NCI-H146 treated with DMSO at 0.1 percent for 48 hours (cell line): Measurements from ENCODE around the gene FAM174B.

Source experiments
- DNase-seq: peaks from one replicate; lab custom pipeline; 2025; ENCODE audit not compliant: unreplicated experiment; lab: John Stamatoyannopoulos, UW

The FAM174B gene

GRCh38 chr15:92602267-92602593 is 53.3 kb downstream of the FAM174B start:
- DNase-seq: no peak

DNA sequence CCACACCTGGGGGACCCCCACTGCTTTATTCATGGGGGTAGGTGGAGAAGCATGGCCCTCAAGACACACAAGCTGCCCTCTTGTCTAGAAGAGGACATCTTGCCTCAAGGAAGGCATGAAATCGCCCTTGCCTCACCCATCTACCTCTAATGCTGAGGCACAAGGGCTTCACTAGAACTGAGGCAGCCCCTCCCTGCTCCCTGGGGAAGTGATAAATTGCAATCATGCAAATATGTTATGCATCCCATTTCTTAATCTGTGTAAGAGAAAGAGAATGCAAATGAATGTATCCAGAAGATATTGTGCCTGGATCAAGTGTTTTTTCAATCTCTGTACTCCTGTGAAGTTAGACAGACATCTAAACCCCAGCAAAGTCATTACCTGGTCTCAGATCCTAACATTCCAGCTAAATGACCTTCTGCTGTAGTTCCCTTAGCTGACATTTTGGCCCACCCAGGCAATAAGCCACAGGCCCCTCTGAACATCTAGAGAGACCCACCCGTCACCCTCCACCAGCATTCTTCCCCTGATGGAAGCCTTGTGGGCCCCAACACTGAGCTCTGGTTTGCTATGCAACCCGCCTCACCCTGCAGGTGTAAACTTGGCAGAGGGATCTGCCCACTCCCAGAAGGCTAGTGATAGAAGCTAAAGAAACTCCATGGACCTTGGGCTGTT is 53.8 kb downstream of the FAM174B start:
- no peak for DNase-seq

- DNase-seq: no peak
These were observed 54.7 kb downstream of the FAM174B start for GRCh38 chr15:92600856-92601255.

GRCh38 chr15:92599394-92599970 is 56.1 kb downstream of the FAM174B start:
- DNase-seq: no peak

DNA sequence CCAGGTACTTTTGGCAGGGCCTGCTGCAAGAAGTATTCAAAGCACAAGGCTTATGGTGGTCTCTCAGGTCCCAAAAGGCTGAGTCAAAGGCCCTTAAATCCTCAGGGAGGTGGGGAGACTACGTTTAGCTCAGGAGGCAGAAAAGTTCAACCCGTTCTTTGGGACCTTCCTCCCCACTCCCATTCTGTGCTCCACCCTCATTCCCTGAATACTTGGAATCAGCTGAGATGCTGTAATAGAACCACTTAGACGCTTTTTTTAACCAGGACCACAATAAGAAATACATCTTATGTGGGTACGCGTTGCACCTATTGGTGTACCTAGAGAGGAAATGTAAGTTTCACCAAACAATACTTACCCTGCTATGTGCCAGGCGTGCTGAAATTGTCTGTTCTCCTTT is 58.0 kb downstream of the FAM174B start:
- no peak for DNase-seq

DNA sequence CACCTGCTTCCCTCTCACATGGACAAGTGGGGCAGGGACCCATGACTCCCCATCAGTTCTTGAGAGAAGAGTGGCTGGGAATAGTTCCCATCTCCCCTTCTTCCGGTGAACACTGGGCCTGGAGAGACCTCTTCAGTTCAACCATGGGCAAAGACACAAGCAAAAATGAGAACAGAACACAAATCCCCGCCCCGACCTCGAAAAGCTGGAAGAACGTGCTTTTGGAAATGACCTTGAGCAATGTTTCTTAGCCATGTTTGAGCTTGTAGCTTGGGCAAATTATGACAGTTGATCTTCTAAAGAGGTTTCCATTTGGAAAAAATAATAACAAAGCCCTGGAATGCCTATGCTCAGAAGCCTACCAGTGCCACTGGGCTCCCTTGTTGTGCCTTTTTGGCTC is 59.0 kb downstream of the FAM174B start:
- no peak for DNase-seq

DNA sequence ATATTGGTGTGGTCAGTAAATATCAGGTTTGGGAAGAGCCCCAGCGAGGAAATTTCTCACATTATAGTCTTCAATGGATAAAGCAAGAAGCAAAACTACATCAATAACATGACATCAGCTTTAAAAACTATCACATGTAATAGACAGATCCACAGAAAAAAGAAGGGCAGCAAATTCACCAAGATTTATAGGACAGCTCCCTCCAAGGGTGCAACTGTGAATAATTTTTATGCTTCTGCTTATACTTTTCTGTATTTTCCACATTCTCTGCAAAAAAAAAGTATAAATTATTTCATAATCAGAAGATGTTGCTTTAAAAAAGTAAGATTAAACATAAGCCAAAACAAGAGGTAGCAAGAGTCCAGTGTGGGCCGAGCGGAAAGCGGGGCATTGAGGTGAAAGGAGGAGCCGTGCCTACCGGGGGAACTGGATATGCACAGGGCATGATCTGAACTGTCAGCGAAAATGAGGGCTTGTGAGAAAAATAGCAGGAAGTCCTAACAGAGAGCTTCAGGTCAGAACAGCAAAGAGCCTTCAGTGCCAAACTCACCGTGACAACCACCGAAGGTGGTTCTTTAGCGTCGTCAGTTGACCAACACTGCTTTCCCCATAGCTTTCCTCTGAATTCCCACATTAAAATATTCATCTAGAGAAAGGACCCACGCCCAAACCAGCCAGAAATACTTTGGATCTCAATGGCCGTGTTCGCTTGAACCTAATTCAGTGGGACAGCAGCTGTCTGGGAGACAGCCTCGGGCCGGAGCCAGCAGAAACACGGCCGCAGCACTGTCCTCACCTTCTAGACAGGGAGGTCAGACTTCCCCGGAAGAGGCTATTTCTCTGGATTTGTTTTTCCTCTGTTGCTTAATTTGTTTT is 59.8 kb downstream of the FAM174B start:
- no peak for DNase-seq

DNA sequence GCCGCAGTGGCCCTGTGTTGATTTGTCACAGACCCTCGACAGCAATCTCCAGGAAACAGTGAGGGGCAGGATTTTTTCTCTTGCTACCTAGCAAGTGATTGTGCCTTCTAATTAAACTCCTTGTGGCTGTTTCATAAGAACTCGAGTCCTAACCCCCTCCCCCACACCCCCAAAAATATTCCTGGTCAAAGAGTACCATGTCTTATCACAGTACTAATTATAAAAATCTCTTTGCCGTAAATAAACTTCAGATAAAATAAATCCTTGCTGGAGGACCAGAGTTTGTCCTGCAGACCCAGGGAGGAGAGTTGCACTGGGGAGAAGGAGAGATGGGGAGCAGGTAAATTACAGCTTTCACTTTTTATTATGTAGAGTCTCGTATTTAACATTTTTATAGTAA is 64.3 kb downstream of the FAM174B start:
- DNase-seq: no peak

DNA sequence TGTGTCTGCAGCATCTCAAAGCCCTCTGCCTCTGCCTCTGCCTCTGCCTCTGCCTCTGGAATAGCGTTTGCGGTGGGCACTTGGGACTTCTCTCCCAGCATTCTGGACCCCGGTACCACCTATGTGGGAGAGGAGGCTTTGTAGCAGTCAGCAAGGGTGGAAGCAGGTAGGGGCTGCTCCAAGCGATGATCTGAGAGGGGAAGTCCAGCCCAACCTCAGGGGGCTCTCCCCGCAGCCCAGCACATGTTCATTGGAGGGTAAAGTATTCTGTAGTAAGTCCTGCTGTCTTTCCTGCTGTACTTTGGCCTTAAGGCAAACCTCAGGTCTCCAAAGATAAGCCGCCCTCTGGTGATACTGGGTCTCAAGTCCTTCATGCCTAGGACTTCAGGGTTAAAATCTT is 68.6 kb downstream of the FAM174B start:
- no peak for DNase-seq

DNA sequence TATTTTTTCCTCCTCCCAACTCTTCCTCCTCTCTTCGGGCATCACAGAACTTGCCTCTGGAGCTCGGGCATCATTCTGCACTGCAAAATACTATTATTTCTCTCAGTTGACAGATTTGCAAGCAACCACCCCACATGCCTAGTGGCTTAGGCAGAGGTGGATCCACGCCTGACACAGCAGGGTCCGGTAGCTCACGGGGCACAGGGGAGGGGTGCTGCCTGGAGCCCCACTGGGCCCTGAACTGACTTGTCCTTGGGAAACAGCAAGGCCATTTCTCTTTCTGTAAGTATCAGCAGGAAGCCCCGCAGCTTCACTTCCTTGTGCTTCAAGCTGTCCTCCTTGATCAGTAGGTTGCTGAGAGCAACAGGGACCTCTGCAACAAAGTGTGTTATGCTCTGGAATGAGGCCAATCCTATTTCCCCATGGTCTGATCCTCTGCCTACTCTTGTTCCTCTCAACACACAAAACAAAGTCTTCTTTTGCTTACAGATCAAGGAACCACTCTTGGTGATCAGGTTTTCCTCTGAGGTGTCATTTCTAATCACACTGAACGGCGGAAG is 69.1 kb downstream of the FAM174B start:
- no peak for DNase-seq

DNA sequence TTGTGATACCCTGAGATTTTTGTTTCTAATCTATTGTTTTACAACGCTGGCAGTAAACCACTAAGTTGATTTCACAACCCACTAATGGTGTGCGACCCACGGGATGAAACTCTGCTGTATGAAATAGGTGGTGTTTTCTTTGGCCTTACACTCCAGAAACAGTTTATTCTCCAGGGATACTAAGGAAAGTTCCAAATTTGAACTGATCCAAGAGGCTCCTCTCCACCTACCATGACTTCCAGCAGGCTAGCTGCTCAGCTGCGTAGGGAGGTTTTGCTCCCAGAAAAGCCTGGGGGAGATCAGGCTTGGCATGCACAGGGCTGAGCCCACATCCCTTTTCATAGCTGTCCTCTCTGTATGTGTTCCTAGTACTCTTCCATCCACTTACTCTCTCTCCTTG is 71.5 kb downstream of the FAM174B start:
- no peak for DNase-seq

GRCh38 chr15:92583096-92584034 is 72.2 kb downstream of the FAM174B start:
- DNase-seq: no peak

- no peak for DNase-seq
These were observed 73.4 kb downstream of the FAM174B start for GRCh38 chr15:92582206-92582605.

DNA sequence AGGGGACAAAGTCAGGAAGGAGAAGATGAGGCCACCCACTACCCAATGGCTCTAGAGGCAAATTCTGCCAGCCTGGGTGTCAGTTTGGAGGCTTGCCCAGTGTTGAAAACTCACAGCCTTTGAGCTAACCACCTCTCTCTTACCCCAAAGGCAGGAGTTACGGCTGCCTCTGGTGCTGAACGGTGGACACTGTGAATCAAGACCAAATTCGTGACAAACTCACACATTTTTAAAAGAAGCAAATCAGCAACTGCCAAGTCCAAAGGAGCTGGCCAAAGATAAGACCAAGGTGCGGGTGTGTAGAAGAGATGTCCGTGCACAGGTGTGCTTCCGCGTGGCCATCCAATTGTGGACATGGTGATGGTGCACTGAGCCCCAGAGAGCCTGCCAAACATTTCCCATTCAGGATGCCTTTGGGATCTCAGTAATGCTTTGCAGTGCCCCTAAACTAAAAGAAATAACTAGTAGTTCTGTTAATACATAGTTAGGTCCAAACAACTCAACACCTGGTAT is 74.6 kb downstream of the FAM174B start:
- DNase-seq: no peak

DNA sequence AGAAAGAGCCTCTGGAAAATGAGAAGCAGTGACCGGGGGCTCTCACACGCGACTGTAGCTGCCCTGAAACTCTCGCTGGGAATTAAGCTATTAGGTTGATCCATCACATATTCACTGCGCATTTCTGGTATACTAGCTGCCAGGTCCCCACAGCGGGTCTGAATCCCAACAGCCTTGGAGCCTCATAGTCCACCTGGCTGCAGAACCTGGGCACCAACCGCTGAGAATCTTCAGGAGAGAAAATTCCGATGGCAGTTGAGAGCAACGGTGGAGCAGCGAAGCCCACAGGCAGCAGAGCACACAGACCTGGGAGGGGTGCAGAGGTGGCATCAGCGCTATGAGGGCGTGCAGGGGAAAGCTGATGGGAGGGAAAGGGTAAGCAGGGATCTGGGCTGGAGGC is 75.1 kb downstream of the FAM174B start:
- DNase-seq: no peak

- DNase-seq: no peak
These were observed 75.6 kb downstream of the FAM174B start for GRCh38 chr15:92579931-92580470.

DNA sequence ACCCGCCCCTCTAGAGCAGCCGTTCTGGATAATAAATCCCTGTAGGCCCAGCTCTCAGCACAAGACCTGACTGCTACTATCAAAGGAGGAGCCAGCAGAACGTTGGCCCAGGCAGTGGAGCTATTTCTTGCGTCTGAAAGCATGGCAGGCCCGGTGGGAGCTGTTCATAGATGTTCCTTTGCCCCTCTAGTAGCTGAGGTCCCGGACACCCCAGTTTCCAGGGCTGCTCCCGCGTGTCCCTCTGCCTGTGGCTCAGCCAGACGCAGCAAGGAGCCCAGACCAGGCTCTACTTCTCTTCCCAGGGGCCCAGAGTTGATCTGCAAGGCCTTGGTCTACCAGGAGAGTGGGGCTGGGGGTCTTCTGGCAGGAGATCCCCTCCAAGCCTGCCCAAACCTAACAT is 76.1 kb downstream of the FAM174B start:
- DNase-seq: no peak

GRCh38 chr15:92578096-92578835 is 77.3 kb downstream of the FAM174B start:
- DNase-seq: no peak

DNA sequence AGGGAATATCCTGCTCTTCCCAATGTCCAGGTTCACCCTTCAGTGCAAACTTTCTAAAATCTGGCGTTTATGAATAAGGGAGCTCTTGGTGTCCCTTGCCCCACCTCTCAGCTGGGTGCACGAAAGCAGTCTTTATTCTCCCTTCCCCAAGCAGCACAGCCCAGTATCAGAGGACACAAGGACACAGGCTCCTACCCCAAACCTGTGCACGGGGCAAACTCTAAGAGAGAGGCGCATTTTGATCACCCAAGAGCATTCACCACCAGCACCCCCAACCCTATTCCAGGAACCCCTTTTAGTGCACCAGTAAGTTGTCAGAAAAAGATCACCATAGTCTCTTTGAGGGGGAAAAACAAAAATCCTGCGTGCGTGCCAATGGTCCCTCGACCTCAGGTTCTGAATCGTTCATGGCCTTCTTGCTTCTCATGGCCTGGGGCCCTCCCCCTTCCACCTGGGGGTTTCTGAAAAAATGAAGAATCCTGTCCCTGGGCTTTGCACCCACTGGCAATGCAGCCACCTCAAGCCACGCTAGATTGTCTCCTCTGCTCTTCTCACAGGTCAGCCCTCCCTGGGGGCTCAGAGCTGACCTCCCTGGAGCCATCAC is 78.9 kb downstream of the FAM174B start:
- no peak for DNase-seq
